Measurements from ENCODE around the gene FGFR1OP2.

Gene FGFR1OP2

DNA sequence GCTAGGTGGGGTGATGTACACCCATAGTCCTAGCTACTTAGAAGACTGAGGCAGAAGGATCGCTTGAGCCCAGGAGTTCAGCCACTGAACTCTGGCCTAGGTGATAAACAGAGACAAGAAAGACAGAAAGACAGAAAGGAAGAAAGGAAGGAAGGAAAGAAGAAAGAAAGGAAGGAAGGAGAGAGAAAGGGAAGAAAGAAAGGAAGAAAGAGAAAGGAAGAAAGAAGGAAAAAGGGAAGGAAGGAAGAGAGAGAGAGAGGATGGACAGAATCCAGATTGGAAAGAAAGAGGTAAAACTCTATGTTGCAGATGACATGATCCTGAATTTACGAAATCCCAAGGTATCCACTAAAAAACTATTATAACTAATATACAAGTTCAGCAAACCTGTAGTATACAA, 8.7 kb upstream of the FGFR1OP2 start:
- no CpG with 5 or more reads among the region's 2 CpGs for WGBS (ENCODE audit: extremely low coverage, insufficient coverage, insufficient read length)
- DNase-seq: no peak
- Histone ChIP-seq H2AK5ac (ENCODE audit: low read length) (no peak overlapping the region), H3K36me3 (ENCODE audit: control insufficient read depth in 1 of 2, insufficient read depth in 2 of 2, low read length in 2 of 2) (peaks cover 2 to 10% of the 10 kb centered on the region in 2 experiments), H3K4ac (ENCODE audit: low read depth, low read length) (no peak overlapping the region), H3K4me1 (ENCODE audit: control insufficient read depth in 1 of 2, insufficient read depth in 2 of 2, low read length in 2 of 2) (no peaks in the 10 kb centered on the region), H2AFZ (ENCODE audit: insufficient read depth, low read length, poor library complexity) (no peak overlapping the region), H4K8ac (ENCODE audit: low read depth, low read length) (no peak overlapping the region), H3K4me3 (ENCODE audit: low read depth, low read length) (no peak overlapping the region), H3K9ac (ENCODE audit: low read length) (no peak overlapping the region), H2BK5ac (ENCODE audit: low read depth, low read length, poor library complexity) (no peak overlapping the region), H3K4me2 (ENCODE audit: low read length) (no peak overlapping the region), H2BK12ac (ENCODE audit: low read length) (no peak overlapping the region), H2BK120ac (ENCODE audit: insufficient read depth, low read length, poor library complexity) (no peak overlapping the region), H3K27ac (ENCODE audit: low read depth, low read length) (no peak overlapping the region), H3K79me2 (ENCODE audit: control insufficient read depth, insufficient read depth, low read length, poor library complexity) (no peaks in the 10 kb centered on the region), H3K79me1 (ENCODE audit: low read length) (no peaks in the 10 kb centered on the region), H3K18ac (ENCODE audit: low read length) (no peak overlapping the region), H3K23ac (ENCODE audit: low read length) (no peak overlapping the region), H3K9me3 (ENCODE audit: insufficient read depth, low read depth, low read length) (no peaks in the 10 kb centered on the region), H3K27me3 (ENCODE audit: insufficient read depth, low read length) (no peaks in the 10 kb centered on the region), H4K12ac (ENCODE audit: low read depth, low read length) (no peak overlapping the region), H4K91ac (ENCODE audit: low read depth, low read length) (no peak overlapping the region), H3K14ac (ENCODE audit: low read length) (no peak overlapping the region)

DNA sequence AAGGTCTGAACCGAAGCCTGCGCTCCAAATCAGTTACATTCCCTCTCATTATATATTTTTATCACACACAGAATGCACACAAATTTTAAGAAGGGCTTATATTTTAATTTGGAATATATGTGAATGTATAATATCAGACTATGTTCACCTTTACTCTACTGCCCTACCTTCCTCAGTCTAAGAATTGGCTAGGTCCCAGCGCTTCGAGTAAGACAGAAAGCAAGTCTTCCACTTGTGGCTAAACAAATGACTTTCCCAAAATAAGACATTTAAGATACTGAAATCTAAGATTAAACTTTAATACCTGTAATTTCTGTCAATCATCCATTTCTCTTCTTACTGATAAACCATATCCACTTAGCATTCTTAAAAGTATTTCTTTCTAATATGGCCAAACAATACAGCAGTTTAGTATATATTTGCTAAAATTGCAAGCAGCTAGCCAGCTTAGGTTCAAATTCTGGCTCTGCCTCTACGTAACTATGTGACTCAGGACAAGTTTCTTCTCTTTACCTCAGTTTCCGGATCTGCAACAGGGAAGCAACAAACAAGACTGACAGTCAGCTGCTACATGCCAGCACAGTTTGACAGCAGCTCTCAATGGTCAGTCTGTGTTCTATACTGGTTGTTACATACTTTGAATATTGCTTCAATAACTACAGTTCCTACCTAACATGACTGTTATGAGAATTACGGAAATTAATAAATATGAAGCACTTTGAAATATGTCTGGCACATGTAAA, 2.5 kb upstream of the FGFR1OP2 start:
- no peak overlapping the region for H3K23ac ChIP-seq (ENCODE audit: low read length)
- no CpG with 5 or more reads among the region's 7 CpGs for WGBS (ENCODE audit: extremely low coverage, insufficient coverage, insufficient read length)
- no peak overlapping the region for H3K4ac ChIP-seq (ENCODE audit: low read depth, low read length)
- no peak overlapping the region for H4K91ac ChIP-seq (ENCODE audit: low read depth, low read length)
- H3K14ac ChIP-seq (ENCODE audit: low read length): no peak overlapping the region
- H3K79me1 ChIP-seq (ENCODE audit: low read length): peaks cover 5% of the 10 kb centered on the region
- no peaks in the 10 kb centered on the region for H3K36me3 ChIP-seq (ENCODE audit: control insufficient read depth in 1 of 2, insufficient read depth in 2 of 2, low read length in 2 of 2)
- no peak overlapping the region for H2BK120ac ChIP-seq (ENCODE audit: insufficient read depth, low read length, poor library complexity)
- DNase-seq: no peak
- no peak overlapping the region for H2BK12ac ChIP-seq (ENCODE audit: low read length)
- no peaks in the 10 kb centered on the region for H3K9me3 ChIP-seq (ENCODE audit: insufficient read depth, low read depth, low read length)
- H4K12ac ChIP-seq (ENCODE audit: low read depth, low read length): no peak overlapping the region
- H3K27ac ChIP-seq (ENCODE audit: low read depth, low read length): no peak overlapping the region
- no peak overlapping the region for H2AK5ac ChIP-seq (ENCODE audit: low read length)
- H3K4me3 ChIP-seq (ENCODE audit: low read depth, low read length): no peak overlapping the region
- H4K8ac ChIP-seq (ENCODE audit: low read depth, low read length): no peak overlapping the region
- H3K4me1 ChIP-seq (ENCODE audit: control insufficient read depth in 1 of 2, insufficient read depth in 2 of 2, low read length in 2 of 2): peaks cover 0 to 3% of the 10 kb centered on the region in 2 experiments
- no peak overlapping the region for H3K18ac ChIP-seq (ENCODE audit: low read length)
- H2AFZ ChIP-seq (ENCODE audit: insufficient read depth, low read length, poor library complexity): no peak overlapping the region
- H2BK5ac ChIP-seq (ENCODE audit: low read depth, low read length, poor library complexity): no peak overlapping the region
- no peak overlapping the region for H3K9ac ChIP-seq (ENCODE audit: low read length)
- peaks cover 6% of the 10 kb centered on the region for H3K79me2 ChIP-seq (ENCODE audit: control insufficient read depth, insufficient read depth, low read length, poor library complexity)
- H3K4me2 ChIP-seq (ENCODE audit: low read length): no peak overlapping the region
- H3K27me3 ChIP-seq (ENCODE audit: insufficient read depth, low read length): no peaks in the 10 kb centered on the region

DNA sequence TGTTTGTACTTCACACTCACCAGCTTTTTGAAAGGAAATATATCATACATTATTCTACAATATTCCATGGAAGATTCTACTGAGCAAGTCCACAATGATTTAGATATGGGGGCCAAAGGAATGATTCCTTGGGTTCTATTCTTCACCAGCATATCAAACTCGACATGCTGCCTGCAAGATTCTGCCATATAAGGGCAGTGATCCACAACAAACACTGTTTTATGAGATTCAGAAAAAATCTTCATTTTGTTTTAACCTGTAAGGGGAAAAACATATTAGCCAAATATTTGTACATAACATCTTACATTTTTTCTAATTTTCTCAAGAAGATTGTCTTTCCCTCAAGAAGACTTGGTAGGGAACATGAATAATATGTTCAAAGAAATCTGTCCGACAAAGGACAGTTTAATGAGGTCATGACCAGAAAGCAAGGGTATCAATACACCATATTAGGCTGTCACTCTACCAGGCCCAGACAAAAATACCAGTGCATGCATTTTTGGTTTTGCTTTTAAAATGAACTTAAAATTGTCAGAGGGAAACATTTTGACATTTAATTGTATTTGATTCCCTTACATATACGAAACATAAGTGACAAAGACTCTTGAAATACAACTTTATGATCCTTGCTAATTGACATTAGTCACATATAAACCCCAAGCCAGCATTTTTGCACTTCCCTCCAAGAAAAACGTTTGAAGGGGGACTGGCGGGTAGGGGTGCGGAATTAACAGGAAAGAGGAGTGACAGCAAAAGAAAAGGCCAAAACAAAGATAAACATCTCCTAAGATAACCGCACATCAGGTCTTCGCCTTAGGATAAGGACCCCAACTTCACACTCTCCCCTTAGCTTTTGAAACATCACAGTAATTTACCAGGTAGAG, 1.5 kb upstream of the FGFR1OP2 start:
- Histone ChIP-seq H3K4me1 (ENCODE audit: control insufficient read depth in 1 of 2, insufficient read depth in 2 of 2, low read length in 2 of 2) (peaks cover 0 to 3% of the 10 kb centered on the region in 2 experiments), H3K9me3 (ENCODE audit: insufficient read depth, low read depth, low read length) (no peaks in the 10 kb centered on the region), H3K27me3 (ENCODE audit: insufficient read depth, low read length) (no peaks in the 10 kb centered on the region), H2AFZ (ENCODE audit: insufficient read depth, low read length, poor library complexity) (no peak overlapping the region), H3K4ac (ENCODE audit: low read depth, low read length) (no peak overlapping the region), H4K12ac (ENCODE audit: low read depth, low read length) (no peak overlapping the region), H3K14ac (ENCODE audit: low read length) (no peak overlapping the region), H3K36me3 (ENCODE audit: control insufficient read depth in 1 of 2, insufficient read depth in 2 of 2, low read length in 2 of 2) (no peaks in the 10 kb centered on the region), H3K23ac (ENCODE audit: low read length) (no peak overlapping the region), H3K79me2 (ENCODE audit: control insufficient read depth, insufficient read depth, low read length, poor library complexity) (peaks cover 6% of the 10 kb centered on the region), H2BK120ac (ENCODE audit: insufficient read depth, low read length, poor library complexity) (no peak overlapping the region), H3K79me1 (ENCODE audit: low read length) (peaks cover 5% of the 10 kb centered on the region), H3K18ac (ENCODE audit: low read length) (no peak overlapping the region), H3K9ac (ENCODE audit: low read length) (peak overlapping the region; percentile 90), H3K4me2 (ENCODE audit: low read length) (peak overlapping the region; percentile 89), H3K27ac (ENCODE audit: low read depth, low read length) (no peak overlapping the region), H2AK5ac (ENCODE audit: low read length) (no peak overlapping the region), H4K91ac (ENCODE audit: low read depth, low read length) (no peak overlapping the region), H4K8ac (ENCODE audit: low read depth, low read length) (no peak overlapping the region), H2BK5ac (ENCODE audit: low read depth, low read length, poor library complexity) (no peak overlapping the region), H3K4me3 (ENCODE audit: low read depth, low read length) (no peak overlapping the region), H2BK12ac (ENCODE audit: low read length) (no peak overlapping the region)
- no CpG with 5 or more reads among the region's 8 CpGs for WGBS (ENCODE audit: extremely low coverage, insufficient coverage, insufficient read length)
- DNase-seq: no peak

DNA sequence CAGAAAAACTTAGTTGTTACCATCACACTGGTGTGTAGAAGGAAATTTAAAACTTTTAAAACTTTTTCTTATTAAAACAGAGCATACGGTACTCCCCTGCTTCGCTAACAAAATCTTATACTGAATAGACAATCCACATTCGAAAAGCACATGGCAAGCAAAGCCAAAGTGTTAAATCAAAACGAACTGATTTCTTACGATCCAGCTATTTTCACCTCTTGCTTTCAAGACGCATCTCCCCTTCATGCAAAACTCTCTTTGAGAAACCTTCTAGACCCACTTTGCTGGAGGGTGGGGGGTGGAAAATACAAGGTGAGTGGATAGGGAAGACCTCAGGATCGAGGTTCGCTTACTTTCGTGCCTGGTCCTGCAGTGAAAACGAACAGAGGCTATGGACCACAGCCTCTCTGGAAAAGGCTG, 817 bp upstream of the FGFR1OP2 start:
- Histone ChIP-seq H3K4me2 (ENCODE audit: low read length) (peak overlapping the region; percentile 89), H3K18ac (ENCODE audit: low read length) (peak overlapping the region; percentile 3), H3K4ac (ENCODE audit: low read depth, low read length) (no peak overlapping the region), H3K79me1 (ENCODE audit: low read length) (peaks cover 5% of the 10 kb centered on the region), H2BK120ac (ENCODE audit: insufficient read depth, low read length, poor library complexity) (no peak overlapping the region), H2AK5ac (ENCODE audit: low read length) (no peak overlapping the region), H4K8ac (ENCODE audit: low read depth, low read length) (peak overlapping the region; percentile 44), H3K4me1 (ENCODE audit: control insufficient read depth in 1 of 2, insufficient read depth in 2 of 2, low read length in 2 of 2) (peaks cover 0 to 3% of the 10 kb centered on the region in 2 experiments), H3K9me3 (ENCODE audit: insufficient read depth, low read depth, low read length) (no peaks in the 10 kb centered on the region), H4K91ac (ENCODE audit: low read depth, low read length) (peak overlapping the region; percentile 6), H2AFZ (ENCODE audit: insufficient read depth, low read length, poor library complexity) (no peak overlapping the region), H2BK12ac (ENCODE audit: low read length) (no peak overlapping the region), H3K9ac (ENCODE audit: low read length) (peak overlapping the region; percentile 95), H3K27ac (ENCODE audit: low read depth, low read length) (peak overlapping the region; percentile 70), H3K79me2 (ENCODE audit: control insufficient read depth, insufficient read depth, low read length, poor library complexity) (peaks cover 6% of the 10 kb centered on the region), H3K14ac (ENCODE audit: low read length) (peak overlapping the region; percentile 3), H4K12ac (ENCODE audit: low read depth, low read length) (no peak overlapping the region), H2BK5ac (ENCODE audit: low read depth, low read length, poor library complexity) (peak overlapping the region; percentile 10), H3K36me3 (ENCODE audit: control insufficient read depth in 1 of 2, insufficient read depth in 2 of 2, low read length in 2 of 2) (no peaks in the 10 kb centered on the region), H3K27me3 (ENCODE audit: insufficient read depth, low read length) (no peaks in the 10 kb centered on the region), H3K4me3 (ENCODE audit: low read depth, low read length) (peak overlapping the region; percentile 94), H3K23ac (ENCODE audit: low read length) (no peak overlapping the region)
- WGBS (ENCODE audit: extremely low coverage, insufficient coverage, insufficient read length): no CpG with 5 or more reads among the region's 10 CpGs
- DNase-seq: no peak
